CD8-positive, alpha-beta memory T cell (primary cell): ENCODE measurements around the gene TMEM131. TPM values are rescaled to one million over a fixed set of nuclear protein-coding genes. Genes with fewer than 3 reads are reported as not detected.

ENCODE experiments used
- CTCF ChIA-PET: fragments of 350-600 bp; sonication (Branson Sonifier 250); formaldehyde crosslinking; loops from one replicate; lab custom pipeline; 2021; ENCODE audit warnings: antibody characterized with exemption; lab: Charles Lee
- POLR2A ChIA-PET: fragments of 350-600 bp; sonication (Branson Sonifier 250); formaldehyde crosslinking; loops from one replicate; lab custom pipeline; 2021; ENCODE audit warnings: antibody characterized with exemption; lab: Charles Lee
- DNase-seq, 5 donors: peaks; one replicate each; pipeline versions ENCODE4 v3.0.0 to v3.0.0-alpha.2; 2020 to 2022; ENCODE audit warnings: mixed read lengths in 1 of 5
- H3K27ac ChIP-seq: one replicate; pipeline ENCODE4 v1.7.0; 2013; ENCODE audit warnings: low read depth, mild to moderate bottlenecking, low read length, moderate library complexity
- H3K27me3 ChIP-seq: 2 replicates; pipeline ENCODE4 v1.7.0; 2013; ENCODE audit warnings: low read length, mild to moderate bottlenecking; ENCODE audit not compliant: insufficient read depth, poor library complexity, severe bottlenecking
- H3K36me3 ChIP-seq: 2 replicates; pipeline ENCODE4 v1.7.0; 2013; ENCODE audit warnings: mild to moderate bottlenecking, low read length, moderate library complexity; ENCODE audit not compliant: insufficient read depth
- H3K4me1 ChIP-seq: 2 replicates; pipeline ENCODE4 v1.7.0; 2013; ENCODE audit warnings: mild to moderate bottlenecking, low read length, moderate library complexity; ENCODE audit not compliant: insufficient read depth
- H3K4me3 ChIP-seq: 2 replicates; pipeline ENCODE4 v1.7.0; 2013; ENCODE audit warnings: mild to moderate bottlenecking, low read length
- H3K9me3 ChIP-seq: 2 replicates; pipeline ENCODE4 v1.7.0; 2013; ENCODE audit warnings: mild to moderate bottlenecking, low read length
- H3K27ac Mint-ChIP-seq, 8 donors: one replicate each; pipeline ENCODE4 v1.8.0; 2020 to 2021; ENCODE audit warnings: mixed read lengths in 8 of 8, mild to moderate bottlenecking in 6 of 8, inconsistent platforms in 3 of 8, moderate library complexity in 3 of 8
- H3K27me3 Mint-ChIP-seq, 2 donors: one replicate each; pipeline ENCODE4 v1.8.0; 2020 to 2021; ENCODE audit warnings: mixed read lengths in 2 of 2, mild to moderate bottlenecking in 1 of 2, moderate library complexity in 1 of 2
- H3K36me3 Mint-ChIP-seq, 3 donors: one replicate each; pipeline ENCODE4 v1.8.0; 2020 to 2021; ENCODE audit warnings: mixed read lengths in 3 of 3, inconsistent platforms in 1 of 3, mild to moderate bottlenecking in 1 of 3
- H3K4me1 Mint-ChIP-seq, 3 donors: one replicate each; pipeline ENCODE4 v1.8.0; 2020 to 2021; ENCODE audit warnings: mixed read lengths in 3 of 3, inconsistent platforms in 1 of 3, mild to moderate bottlenecking in 1 of 3
- H3K4me3 Mint-ChIP-seq, 7 donors: one replicate each; pipeline ENCODE4 v1.8.0; 2020 to 2021; ENCODE audit warnings: mixed read lengths in 7 of 7, mild to moderate bottlenecking in 6 of 7, moderate library complexity in 4 of 7, inconsistent platforms in 2 of 7
- H3K9me3 Mint-ChIP-seq, 5 donors: one replicate each; pipeline ENCODE4 v1.8.0; 2020 to 2022; ENCODE audit warnings: mixed read lengths in 5 of 5, mild to moderate bottlenecking in 3 of 5, moderate library complexity in 2 of 5, inconsistent platforms in 1 of 5
- polyA plus RNA-seq: library from polyadenylated mRNA; unstranded; fragments of 300-500 nt; fragmentation: Illumina TruSeq; gene quantifications from one replicate; pipeline ENCODE4 v1.2.3, GENCODE V29; 2021
- total RNA-seq, 2 experiments: library from RNA; stranded (reverse); gene quantifications; one replicate each; pipeline ENCODE4 v1.2.3, GENCODE V29; 2021

Gene TMEM131
- total and polyA plus RNA-seq, 3 experiments from 2014 or later = 14.4 to 35.4 (median 34.7) TPM

GRCh38 chr2:97992836-97993825 lies 2.6 kb downstream of the TMEM131 start:
- Histone ChIP-seq H3K9me3 (no peaks in the 10 kb centered on the region), H3K27ac (no peak overlapping the region), H3K27me3 (no peaks in the 10 kb centered on the region), H3K36me3 (no peaks in the 10 kb centered on the region), H3K4me3 (peak overlapping the region; percentile 65), H3K4me1 (peaks cover 26% of the 10 kb centered on the region)
- CTCF ChIA-PET = no interaction called here
- DNase-seq = no peak
- H3K36me3 Mint-ChIP-seq = peaks cover 0 to 5% (median 4%) of the 10 kb centered on the region in 3 donors
- H3K4me1 Mint-ChIP-seq = peaks cover 54 to 74% (median 70%) of the 10 kb centered on the region in 3 donors
- no peaks in the 10 kb centered on the region for H3K27me3 Mint-ChIP-seq
- peak overlapping the region; percentile 14 to 100 (median 94) for H3K4me3 Mint-ChIP-seq
- H3K27ac Mint-ChIP-seq = peak overlapping the region in 3 of 8 donors; percentile 36 to 83 (median 38)
- H3K9me3 Mint-ChIP-seq = peaks cover 0 to 6% (median 0%) of the 10 kb centered on the region in 5 donors
- POLR2A ChIA-PET = no interaction called here

- H3K9me3 ChIP-seq = no peaks in the 10 kb centered on the region
- H3K27me3 Mint-ChIP-seq = no peaks in the 10 kb centered on the region
- H3K4me1 Mint-ChIP-seq = peaks cover 61 to 88% (median 83%) of the 10 kb centered on the region in 3 donors
- peak overlapping the region in 4 of 7 donors; percentile 8 to 66 (median 55) for H3K4me3 Mint-ChIP-seq
- H3K36me3 Mint-ChIP-seq = peaks cover 0 to 5% (median 4%) of the 10 kb centered on the region in 3 donors
- DNase-seq = no peak
- H3K27me3 ChIP-seq = no peaks in the 10 kb centered on the region
- ChIA-PET POLR2A (no interaction called here), CTCF (no interaction called here)
- no peak overlapping the region for H3K27ac ChIP-seq
- H3K36me3 ChIP-seq = no peaks in the 10 kb centered on the region
- peaks cover 0 to 6% (median 0%) of the 10 kb centered on the region in 5 donors for H3K9me3 Mint-ChIP-seq
- peaks cover 24% of the 10 kb centered on the region for H3K4me1 ChIP-seq
- peak overlapping the region in 2 of 8 donors; percentile 33 to 85 for H3K27ac Mint-ChIP-seq
- no peak overlapping the region for H3K4me3 ChIP-seq
Observed at GRCh38 chr2:97991081-97991856, 4.5 kb downstream of the TMEM131 start.

GRCh38 chr2:97988722-97989121 lies 7.0 kb downstream of the TMEM131 start:
- H3K4me1 Mint-ChIP-seq = peaks cover 55 to 85% (median 81%) of the 10 kb centered on the region in 3 donors
- Histone ChIP-seq H3K4me3 (no peak overlapping the region), H3K36me3 (no peaks in the 10 kb centered on the region), H3K4me1 (peaks cover 11% of the 10 kb centered on the region), H3K9me3 (no peaks in the 10 kb centered on the region), H3K27ac (no peak overlapping the region), H3K27me3 (no peaks in the 10 kb centered on the region)
- H3K4me3 Mint-ChIP-seq = no peak overlapping the region
- no peak overlapping the region for H3K27ac Mint-ChIP-seq
- no peaks in the 10 kb centered on the region for H3K27me3 Mint-ChIP-seq
- ChIA-PET CTCF (no interaction called here), POLR2A (no interaction called here)
- peaks cover 0 to 6% (median 0%) of the 10 kb centered on the region in 5 donors for H3K9me3 Mint-ChIP-seq
- DNase-seq = no peak
- H3K36me3 Mint-ChIP-seq = peaks cover 0 to 8% (median 3%) of the 10 kb centered on the region in 3 donors

GRCh38 chr2:97985998-97986397 lies 9.8 kb downstream of the TMEM131 start:
- peaks cover 3 to 10% (median 8%) of the 10 kb centered on the region in 3 donors for H3K36me3 Mint-ChIP-seq
- H3K4me1 Mint-ChIP-seq = peaks cover 41 to 80% (median 77%) of the 10 kb centered on the region in 3 donors
- H3K27ac ChIP-seq = no peak overlapping the region
- no peaks in the 10 kb centered on the region for H3K27me3 Mint-ChIP-seq
- H3K27ac Mint-ChIP-seq = peak overlapping the region in 1 of 8 donors; percentile 38
- no peaks in the 10 kb centered on the region for H3K9me3 ChIP-seq
- no peak for DNase-seq
- no peaks in the 10 kb centered on the region for H3K36me3 ChIP-seq
- no peak overlapping the region for H3K4me3 ChIP-seq
- H3K9me3 Mint-ChIP-seq = peaks cover 0 to 6% (median 0%) of the 10 kb centered on the region in 5 donors
- no peaks in the 10 kb centered on the region for H3K27me3 ChIP-seq
- ChIA-PET CTCF (no interaction called here), POLR2A (no interaction called here)
- H3K4me1 ChIP-seq = no peaks in the 10 kb centered on the region
- H3K4me3 Mint-ChIP-seq = no peak overlapping the region

- peaks cover 0 to 17% (median 7%) of the 10 kb centered on the region in 5 donors for H3K9me3 Mint-ChIP-seq
- ChIA-PET POLR2A (no interaction called here), CTCF (no interaction called here)
- no peak for DNase-seq
- H3K36me3 Mint-ChIP-seq = peaks cover 8 to 21% (median 18%) of the 10 kb centered on the region in 3 donors
- H3K9me3 ChIP-seq = no peaks in the 10 kb centered on the region
- peaks cover 46 to 80% (median 72%) of the 10 kb centered on the region in 3 donors for H3K4me1 Mint-ChIP-seq
- H3K4me1 ChIP-seq = no peaks in the 10 kb centered on the region
- no peak overlapping the region for H3K27ac Mint-ChIP-seq
- H3K4me3 ChIP-seq = no peak overlapping the region
- H3K27me3 Mint-ChIP-seq = no peaks in the 10 kb centered on the region
- H3K27ac ChIP-seq = no peak overlapping the region
- H3K27me3 ChIP-seq = no peaks in the 10 kb centered on the region
- H3K4me3 Mint-ChIP-seq = no peak overlapping the region
- H3K36me3 ChIP-seq = no peaks in the 10 kb centered on the region
Observed at GRCh38 chr2:97983698-97984097, 12.1 kb downstream of the TMEM131 start.

GRCh38 chr2:97983134-97983533 lies 12.6 kb downstream of the TMEM131 start:
- Mint-ChIP-seq H3K4me1 (peaks cover 46 to 80% (median 72%) of the 10 kb centered on the region in 3 donors), H3K9me3 (peaks cover 0 to 13% (median 7%) of the 10 kb centered on the region in 5 donors), H3K27ac (no peak overlapping the region), H3K4me3 (no peak overlapping the region), H3K27me3 (no peaks in the 10 kb centered on the region), H3K36me3 (peaks cover 10 to 21% (median 18%) of the 10 kb centered on the region in 3 donors)
- Histone ChIP-seq H3K9me3 (no peaks in the 10 kb centered on the region), H3K4me3 (no peak overlapping the region), H3K4me1 (no peaks in the 10 kb centered on the region), H3K36me3 (no peaks in the 10 kb centered on the region), H3K27ac (no peak overlapping the region), H3K27me3 (no peaks in the 10 kb centered on the region)
- CTCF ChIA-PET = no interaction called here
- POLR2A ChIA-PET = no interaction called here
- no peak for DNase-seq

GRCh38 chr2:97982621-97983020 lies 13.1 kb downstream of the TMEM131 start:
- Mint-ChIP-seq H3K27me3 (no peaks in the 10 kb centered on the region), H3K27ac (no peak overlapping the region), H3K4me1 (peaks cover 45 to 77% (median 70%) of the 10 kb centered on the region in 3 donors), H3K36me3 (peaks cover 10 to 23% (median 18%) of the 10 kb centered on the region in 3 donors), H3K9me3 (peaks cover 0 to 13% (median 6%) of the 10 kb centered on the region in 5 donors), H3K4me3 (no peak overlapping the region)
- Histone ChIP-seq H3K36me3 (no peaks in the 10 kb centered on the region), H3K4me3 (no peak overlapping the region), H3K9me3 (no peaks in the 10 kb centered on the region), H3K4me1 (no peaks in the 10 kb centered on the region), H3K27me3 (no peaks in the 10 kb centered on the region), H3K27ac (no peak overlapping the region)
- ChIA-PET CTCF (no interaction called here), POLR2A (no interaction called here)
- DNase-seq = no peak
